Suppressor macrophage treated with lipopolysaccharide for 1 hour (primary cell): ENCODE measurements around the gene LIPT2.
"Not testable (repeated sequence)": the region's sequence is repeated elsewhere in the genome, so short reads cannot be mapped to it uniquely, and the experiment has no call there.

Experiments used
- DNase-seq, 3 donors: peaks; one replicate each; pipeline ENCODE4 v3.0.0-alpha.2; 2020 to 2022

The LIPT2 gene

DNA sequence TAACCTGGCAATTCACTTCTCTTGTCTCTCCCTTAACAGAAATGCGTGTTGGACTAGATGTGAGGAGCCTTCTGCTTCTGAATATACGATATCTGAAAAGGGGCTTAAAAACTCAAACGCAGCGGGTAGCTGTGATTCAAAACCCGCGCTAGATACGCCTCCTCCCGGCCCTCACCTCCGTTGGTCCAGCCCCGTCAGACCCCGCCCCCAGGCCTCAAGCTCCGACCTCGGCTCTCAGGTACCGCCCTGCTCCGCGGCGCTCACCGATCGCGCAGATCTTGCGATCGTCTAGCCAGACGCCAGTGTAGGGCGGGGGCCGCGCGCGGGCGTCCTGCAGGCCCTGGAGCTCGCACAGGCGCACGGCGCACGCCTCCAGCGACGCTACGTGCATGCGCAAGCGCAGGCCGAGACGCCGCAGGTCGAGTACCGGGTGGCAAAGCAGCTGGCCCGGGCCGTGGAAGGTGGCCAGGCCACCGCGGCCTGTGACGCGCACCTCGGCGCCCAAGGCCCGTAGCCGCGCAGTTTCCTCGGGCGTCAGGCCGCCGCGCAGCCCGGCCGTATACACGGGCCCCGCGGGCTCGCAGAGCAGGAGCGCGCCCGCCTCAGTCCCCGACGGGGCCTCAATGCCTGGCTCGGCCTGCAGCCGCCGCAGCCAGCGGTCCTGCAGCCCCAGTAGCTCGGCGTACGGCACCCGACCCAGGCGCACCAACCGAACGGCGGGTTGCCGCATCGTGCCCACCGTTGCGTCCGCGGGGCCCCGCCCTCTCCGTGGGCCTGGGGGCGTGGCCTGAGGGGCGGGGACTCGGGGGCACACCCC is at the start of gene LIPT2:
Gene LIPT2, minus strand, starts transcription at position 751 of the 817 bp plus-strand sequence. Its CDS starts 21 bp downstream, at position 730.
- peak; percentile 86 to 96 (median 93) for DNase-seq

DNA sequence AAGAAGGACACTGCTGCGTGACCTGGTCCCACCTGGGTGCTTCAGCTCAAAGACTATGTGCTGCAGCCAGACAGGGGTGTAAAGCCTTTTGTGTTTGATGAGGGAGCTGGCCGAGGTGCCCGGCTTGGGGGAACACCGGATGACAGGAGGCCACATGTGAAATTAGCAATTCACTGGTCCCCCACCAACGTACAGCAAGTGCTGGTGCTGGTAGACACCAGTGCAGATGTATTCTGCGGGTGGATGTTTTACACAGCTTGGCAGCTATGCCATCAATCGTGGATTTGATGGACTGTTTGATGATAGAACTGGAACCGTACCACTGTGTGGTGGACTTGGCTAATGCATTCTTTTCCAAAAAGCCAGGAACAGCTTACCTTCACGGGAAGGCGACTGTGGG is 47.9 kb upstream of the LIPT2 start:
- no peak for DNase-seq

DNA sequence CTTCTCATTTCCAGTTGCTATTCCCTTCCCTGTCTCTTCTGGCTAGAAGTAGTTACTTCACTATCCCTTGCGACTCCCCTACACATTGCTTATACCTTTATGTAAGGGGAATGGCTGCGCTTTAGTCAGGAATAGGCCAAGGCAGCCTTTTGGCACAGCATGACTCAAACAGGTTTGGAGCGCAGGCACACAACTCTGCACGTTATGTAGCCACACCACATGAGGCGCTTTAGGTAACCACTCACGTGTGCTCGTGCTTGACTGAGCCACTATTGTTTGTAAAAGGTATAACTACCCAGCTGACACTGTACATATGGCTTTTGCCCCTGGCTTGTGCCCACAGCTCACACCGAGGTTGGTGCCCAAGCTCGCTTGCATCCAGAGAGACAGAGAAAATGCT is 46.7 kb upstream of the LIPT2 start:
- no peak for DNase-seq

DNA sequence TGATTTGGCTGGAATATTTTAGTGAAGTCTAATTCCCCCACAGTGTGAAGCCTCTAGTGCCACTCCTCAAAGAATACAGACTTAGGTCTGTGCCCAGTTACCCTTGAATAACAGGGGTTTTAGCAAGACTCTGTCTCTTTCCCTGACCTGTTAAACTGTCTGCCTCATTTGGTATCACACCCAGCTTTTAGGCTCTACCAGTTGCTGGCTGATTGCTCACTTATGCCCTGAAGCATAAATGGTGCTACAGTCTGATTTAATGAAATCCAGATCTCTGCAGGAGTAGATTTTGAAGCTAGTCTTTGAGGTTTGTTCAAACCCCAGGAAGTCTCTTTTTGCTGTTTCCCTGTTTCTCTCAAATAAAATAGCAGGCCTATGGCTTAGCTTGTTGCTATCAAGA is 45.2 kb upstream of the LIPT2 start:
- no peak for DNase-seq

DNA sequence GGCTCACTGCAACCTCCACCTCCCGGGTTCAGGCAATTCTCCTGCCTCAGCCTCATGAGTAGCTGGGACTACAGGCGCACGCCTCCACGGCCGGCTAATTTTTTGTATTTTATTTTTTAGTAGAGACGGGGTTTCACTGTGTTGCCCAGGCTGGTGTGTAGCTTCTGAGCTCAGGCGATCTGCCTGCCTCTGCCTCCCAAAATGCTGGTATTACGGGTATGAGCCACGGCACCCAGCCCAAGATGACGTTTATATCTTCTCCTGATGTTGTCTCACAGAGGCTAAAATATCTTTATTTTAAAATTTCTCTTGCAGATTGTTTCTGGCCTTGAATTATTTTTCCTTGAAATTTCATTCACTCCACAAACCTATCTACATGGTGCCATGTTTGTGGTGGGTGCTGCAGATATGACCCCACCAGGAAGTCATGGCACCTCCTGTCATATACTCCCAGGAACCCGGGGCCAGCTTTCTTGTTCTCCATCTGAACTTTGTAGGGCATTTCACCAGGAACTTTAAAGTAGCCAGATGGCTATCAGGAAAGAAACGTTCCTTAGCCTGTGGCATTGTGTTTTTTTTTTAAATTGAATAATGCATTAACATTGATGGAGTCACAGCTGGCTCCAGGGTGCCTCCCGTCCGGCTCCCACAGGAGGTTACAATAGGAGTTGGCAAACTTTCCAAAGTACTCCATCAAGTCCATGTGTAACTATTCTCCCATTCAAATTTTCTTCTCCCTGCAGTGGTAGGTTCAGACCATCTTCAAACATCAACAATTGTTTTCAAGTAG is 42.0 kb upstream of the LIPT2 start:
- DNase-seq: no peak

DNA sequence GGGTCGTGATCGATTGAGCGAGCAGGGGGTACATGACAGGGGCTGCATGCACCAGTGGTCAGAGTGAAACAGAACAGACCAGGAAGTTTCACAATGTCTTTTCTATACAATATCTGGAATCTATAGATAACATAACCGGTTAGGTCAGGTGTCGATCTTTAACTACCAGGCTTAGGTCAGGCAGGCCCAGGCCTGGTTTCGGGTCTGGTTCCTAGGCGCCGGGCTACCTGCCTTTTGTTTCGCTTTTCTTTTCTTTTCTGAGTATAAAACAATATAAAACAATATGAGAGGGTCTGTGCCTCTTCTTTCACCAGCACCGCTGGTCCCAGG is 41.4 kb upstream of the LIPT2 start:
- not testable (repeated sequence) for DNase-seq

DNA sequence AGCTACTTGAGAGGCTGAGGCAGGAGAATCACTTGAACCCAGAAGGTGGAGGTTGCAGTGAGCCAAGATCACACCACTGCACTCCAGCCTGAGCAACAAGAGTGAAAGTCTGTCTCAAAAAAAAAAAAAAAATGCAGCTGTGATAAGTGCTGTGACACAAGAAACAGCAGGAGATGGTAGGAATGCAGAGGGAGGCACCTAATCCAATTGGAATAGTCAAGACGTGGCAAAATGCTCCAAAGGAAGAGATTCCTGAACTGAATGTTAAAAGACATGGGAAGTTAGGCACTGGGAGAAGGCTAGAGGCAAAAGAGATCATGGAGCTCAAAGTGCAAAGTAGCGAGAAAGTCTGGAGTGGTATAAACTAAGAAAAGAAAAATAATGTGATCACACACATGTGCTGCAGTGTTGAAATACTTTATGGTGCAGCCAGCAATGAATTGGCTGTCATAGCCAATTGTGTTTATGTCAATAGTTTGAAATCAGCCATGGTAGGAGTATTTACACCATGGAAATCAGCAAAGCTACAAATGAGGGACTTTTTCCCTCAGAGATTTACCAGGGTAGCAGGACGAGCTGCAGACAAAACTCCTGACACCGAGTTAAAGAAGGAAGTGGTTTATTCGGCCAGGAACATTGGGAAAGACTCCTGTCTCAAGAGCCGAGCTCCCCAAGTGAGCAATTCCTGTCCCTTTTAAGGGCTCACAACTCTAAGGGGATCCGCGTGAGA is 40.9 kb upstream of the LIPT2 start:
- DNase-seq: peak; percentile 45 to 54 (median 48)

DNA sequence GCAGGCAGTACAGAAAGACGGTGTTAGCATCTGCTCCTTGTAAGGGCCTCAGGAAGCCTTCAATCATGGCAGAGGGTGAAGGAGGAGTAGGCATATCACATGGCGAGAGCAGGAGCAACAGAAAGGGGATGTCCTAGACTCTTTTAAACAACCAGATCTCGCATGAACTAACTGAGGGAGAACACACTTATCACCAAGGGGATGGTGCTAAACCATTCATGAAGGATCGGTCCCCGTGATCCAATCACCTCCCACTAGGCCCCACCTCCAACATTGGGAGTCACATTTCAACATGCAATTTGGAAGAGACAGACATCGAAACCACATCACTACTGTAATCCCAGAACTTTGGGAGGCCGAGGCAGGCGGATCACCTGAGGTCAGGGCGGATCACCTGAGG is 39.9 kb upstream of the LIPT2 start:
- no peak for DNase-seq

DNA sequence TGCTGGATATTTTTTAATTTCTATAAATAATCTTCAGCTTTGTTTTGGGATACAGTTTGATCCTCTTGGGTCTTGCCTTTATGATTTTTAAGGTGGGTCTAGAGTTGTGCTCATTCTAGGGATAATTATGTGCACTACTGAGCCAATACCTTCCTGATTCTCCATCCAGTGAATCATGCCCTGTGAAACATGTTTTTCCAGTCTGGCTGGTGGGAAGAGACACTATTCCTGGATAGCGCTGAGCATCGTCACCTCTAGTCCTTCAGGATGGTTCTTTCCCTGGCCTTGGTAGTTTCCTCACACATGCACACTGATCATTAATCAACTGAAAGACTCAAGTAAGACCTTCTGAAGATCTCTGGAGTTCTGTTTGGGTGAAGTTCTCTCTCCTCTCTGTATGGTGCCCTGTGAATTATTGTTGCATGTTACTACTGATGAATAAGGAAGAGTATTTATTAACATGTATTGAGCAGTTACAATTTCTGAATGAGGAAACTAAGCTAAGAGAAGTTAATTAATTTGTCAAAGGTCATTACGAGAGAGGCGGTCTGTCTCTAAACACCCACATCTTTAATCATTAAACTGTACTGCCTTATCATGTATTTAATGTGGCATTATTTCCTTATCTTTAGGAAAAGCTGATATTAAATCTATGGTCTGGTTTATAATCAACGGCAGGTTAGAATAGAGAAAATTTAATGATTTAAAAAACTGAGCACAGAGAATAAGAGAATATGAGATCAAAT is 39.1 kb upstream of the LIPT2 start:
- no peak for DNase-seq

DNA sequence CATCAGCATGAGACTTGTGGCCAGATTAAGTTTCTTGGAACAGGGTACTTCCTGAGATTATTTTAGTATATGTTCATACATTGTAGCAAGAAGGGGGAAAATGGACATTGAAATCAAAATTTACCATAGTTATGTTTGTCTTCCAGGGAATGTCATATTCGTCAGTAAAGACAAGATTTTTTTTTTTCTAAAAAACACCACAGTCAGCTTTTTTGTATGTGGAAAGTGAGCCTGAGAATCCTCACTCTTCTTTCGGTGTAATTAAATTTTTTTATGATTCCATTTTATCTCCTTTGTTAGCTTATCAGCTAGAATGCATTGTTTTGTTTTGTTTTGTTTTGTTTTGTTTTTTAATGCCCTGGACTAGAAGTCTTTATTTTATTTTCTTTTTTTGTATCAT is 31.5 kb upstream of the LIPT2 start:
- DNase-seq: no peak

DNA sequence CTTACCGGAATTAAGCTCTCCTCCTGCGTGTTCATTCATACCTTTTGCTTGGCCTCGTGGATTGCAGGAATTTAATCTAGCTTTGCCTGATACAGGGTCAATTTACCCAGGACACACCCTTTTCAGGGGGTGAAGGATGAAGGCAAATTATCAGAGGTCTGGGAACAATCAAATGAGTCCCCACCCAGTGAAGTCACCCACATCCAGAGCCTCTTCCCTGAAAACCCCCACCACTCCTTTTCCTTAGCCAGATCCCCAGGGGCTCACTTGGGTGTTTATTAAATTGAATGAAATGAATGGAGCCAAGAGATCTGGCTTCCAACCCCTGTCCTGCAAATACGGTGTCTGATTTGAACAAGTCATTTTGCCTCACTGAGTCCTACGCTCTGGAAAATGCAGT is 31.0 kb upstream of the LIPT2 start:
- no peak for DNase-seq

DNA sequence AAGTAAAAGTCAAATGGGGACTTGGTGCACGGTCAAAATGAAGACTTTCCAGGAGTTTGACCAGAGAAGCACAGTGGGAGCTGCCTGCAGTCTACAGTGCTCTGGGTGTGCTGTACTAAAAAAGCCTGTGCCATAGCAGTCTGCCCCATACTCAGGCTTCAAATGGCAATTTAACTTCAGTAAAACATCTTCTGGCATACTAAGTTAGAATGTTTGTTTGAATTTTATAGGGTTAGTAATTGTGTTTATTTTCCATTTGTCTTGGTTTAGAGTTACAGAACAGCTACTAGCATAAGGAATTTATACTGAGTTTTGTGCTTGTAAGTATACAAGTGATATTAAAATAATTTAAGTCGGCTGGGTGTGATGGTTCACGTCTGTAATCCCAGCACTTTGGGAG is 29.3 kb upstream of the LIPT2 start:
- no peak for DNase-seq

DNA sequence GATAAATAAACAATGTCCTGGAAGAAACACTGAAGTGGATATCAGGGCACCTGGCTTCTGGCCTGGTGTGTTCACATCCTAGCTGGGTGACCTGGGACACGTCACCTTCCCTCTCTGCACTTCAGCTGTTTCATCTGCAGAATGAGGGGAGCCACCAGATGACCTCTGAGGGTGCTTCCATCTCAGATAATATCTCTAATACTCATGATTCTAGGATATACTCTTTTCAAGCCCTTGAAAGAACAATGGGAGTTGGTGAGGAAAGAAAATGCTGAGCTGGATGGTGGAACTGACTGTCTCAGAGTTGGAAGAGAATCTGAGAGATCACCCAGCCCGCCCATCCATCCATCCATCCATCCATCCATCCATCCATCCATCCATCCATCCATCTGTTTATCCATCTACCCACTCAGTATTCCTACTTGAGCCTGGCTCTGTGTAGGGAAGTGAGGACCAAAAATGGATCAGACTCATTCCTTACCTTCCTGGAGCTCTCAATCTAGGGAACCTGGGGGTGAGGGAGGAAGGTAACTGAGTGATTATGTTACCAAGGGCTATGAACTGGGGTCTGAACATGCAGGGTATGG is 28.2 kb upstream of the LIPT2 start:
- no peak for DNase-seq

DNA sequence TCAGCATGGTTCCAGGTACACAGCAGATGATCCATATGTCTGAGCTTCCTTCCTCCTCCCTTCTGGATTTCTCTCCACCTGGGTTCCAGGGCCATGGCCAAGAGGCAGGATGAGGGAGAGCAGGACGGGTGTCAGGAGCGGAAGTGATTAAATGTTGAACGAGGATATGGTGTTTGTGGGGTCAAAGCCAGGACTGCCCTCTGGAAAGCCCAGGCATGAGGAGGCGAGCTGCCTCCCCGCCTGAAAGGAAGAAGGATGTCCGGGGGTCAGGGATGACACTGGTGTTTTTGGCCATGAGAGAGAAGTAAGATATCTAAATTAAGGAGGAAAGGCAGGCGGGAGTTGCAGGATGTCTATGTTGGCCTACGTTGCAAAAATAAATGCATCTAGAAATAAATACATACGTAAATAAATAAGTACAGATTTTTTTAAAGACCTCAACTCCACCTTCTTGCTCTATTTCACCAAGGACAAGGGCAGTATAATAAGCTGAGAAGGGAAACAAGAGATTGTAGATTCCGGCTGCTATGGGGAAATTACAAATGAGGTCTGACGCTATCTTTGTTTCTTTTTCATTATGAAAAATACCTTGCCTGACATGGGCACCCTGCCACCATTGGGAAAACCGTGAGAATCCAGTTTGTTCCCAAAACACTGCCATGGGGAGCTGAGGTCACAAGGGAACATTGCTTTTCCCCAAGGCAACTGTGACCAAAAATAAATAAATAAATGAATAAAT is 27.6 kb upstream of the LIPT2 start:
- no peak for DNase-seq

DNA sequence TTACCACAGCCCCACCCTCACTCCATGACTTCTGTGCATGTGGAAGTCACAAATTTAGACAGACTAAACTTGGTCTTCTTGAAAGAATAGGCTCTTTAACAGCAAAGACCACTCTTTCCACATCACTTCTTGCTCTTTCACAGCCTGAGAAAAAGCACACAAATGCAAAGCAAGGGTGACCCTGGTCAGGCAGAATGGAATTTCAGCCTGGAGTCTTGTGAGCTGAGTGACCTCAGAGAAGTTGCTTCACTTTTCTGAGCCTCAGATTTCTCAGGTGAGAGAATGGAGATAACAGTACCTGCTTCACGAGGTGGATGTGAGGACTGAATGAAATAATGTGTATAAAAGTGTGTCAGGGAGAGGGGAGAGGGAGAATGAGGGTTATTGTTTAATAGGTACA is 26.8 kb upstream of the LIPT2 start:
- DNase-seq: no peak

DNA sequence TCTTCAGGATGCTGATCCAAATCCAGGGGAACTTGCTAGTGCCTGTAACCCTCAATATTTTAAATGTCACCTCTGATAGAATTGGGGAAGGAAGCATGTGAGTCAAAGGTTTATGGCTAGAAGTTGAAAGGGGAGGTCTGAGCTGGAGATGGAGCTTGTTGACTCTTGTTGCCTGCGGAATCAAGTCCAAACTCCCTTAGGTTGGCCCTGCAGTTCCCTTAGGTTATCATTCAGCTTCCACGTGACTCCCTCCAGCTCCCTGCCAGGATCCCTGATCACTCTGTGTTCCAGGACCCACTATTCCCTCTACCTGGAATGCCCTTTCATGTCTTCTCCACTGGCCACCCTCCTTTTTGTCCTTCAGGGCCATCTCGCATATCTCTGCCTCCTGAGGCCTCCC is 26.2 kb upstream of the LIPT2 start:
- DNase-seq: no peak

DNA sequence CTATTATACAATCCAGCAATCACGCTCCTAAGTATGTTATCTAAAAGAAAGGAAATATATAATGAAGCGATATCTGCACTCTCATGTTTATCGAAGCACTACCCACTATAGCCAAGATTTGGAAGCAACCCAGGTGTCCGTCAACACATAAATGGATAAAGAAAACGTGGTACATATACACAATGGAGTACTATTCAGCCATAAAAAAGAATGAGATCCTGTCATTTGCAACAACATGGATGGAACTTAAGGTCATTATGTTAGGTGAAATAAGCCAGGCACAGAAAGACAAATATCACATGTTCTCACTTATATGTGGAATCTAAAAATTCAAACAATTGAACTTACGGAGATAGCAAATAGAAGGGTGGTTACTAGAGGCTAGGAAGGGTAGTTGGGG is 24.1 kb upstream of the LIPT2 start:
- DNase-seq: not testable (repeated sequence)

DNA sequence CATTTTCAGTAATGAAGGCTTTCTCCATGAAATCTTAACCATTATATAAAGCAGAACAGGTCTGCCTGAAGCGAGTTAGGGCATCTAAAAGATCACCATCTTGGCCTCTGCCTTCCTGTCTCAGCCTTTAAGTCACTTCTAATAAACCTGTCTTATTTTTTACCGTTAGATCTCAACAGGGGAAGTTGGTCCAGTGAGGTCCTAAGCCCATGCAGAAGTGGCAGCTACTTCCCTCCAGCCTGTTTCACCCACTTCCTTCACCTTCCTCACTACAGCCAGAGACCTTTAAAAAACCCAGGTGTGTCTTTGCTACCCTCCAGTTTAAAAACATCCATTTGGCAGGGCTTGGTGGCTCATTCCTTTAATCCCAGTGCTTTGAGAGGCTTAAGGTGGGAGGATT is 14.1 kb upstream of the LIPT2 start:
- no peak for DNase-seq

DNA sequence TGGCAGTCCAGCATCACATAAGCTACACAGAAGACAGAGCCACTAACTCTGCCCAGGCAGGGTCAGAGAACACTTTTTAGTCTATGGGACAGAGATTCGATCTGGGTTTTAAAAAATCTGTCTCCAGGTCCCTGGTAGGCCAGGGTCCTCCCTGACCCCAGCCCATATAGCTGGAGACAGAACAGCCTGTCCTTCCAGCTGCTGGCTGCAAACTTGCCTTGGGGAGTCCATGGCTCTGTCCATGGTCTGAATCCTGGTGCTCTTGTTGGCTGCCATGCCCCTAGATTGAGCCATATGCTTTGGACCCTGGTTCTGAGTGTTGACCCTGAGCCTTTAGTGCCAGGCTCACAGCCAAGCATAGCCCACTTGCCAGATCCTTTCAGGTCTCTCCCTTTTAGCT is 13.3 kb upstream of the LIPT2 start:
- DNase-seq: no peak

DNA sequence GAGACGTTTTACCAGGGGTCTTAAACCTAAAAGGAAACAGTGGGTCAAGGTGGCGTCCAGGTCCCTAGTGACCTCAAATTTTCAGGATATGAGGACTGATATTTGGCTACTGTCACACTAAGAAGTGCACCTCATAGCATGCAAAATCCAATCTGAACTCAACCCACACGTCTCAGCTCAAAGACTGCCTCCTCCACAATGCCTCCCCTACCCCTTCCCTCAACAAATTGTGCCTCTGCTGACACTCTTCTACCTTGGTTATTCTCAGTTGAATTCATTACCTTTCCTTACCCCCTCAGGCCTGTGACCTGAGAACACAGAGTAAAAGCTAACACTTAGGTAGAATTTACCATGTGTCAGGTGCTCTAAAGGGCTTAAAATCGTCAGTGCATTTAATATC is 12.4 kb upstream of the LIPT2 start:
- no peak for DNase-seq

DNA sequence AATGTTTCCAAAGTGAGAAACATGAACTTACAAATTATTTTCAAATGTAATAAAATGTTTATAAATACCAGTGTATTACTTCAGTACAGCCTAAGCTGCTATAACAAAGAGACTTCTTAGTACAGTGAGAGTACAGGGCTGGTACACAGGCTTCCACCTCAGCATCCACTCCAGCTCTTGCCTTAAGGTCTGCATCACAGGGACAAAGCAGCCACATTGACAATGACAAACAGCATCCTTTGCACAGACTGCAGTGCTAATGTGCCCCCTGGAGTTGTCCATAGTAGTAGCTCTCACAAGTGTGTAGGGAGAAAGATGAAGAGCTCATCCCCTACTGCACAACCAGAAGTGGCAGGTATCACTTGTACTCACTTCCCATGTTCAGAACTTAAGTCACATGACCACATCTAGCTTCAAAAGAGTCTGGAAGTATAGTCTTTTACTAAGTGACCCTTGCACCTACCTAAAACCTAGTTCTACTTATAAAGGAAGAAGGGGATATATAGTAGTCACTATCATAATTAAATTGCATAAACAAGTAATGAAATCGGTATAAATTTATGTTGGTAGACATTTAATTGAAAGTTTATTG is 10.7 kb upstream of the LIPT2 start:
- no peak for DNase-seq

DNA sequence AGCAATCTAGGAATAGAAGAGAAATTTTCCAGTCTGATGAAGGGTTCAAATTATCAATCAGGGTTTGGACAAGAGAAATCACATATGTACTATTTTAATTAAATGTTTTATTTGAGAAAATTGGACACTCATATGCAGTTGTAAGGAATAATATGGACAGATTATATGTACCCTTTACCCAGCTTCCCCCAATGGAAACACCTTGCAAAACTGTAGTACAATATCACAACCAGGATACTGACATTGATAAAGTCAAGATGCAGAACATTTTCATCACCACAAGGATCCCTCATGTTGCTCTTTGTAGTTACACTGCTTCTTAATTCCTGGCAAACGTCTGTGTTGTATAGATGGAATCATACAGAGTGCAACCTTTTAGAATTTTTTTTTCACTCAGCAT is 1.4 kb upstream of the LIPT2 start:
- no peak for DNase-seq
